IMR-90 (cell line): ENCODE measurements around the gene GSDMA. TPM values are rescaled to one million over a fixed set of nuclear protein-coding genes. Genes with fewer than 3 reads are reported as not detected.

Source experiments
- ATAC-seq: fragments of 200-7000 bp; cut with Tn5 transposase; 2 replicates; pipeline ENCODE4 v1.9.1; 2020; ENCODE audit warnings: low read depth, mild to moderate bottlenecking, moderate library complexity
- BruUV-seq: library from RNA; stranded (reverse); fragments of 400-500 nt; replicated peaks from 2 replicates; lab custom pipeline; 2021; lab: Mats Ljungman, UMichigan
- CTCF ChIA-PET: fragments of 300-600 bp; formaldehyde crosslinking; extraction: SDS; loops from one replicate; lab custom pipeline; 2021; ENCODE audit warnings: antibody characterized with exemption; lab: Yijun Ruan, JAX
- POLR2A ChIA-PET: fragments of 300-600 bp; sonication (Branson Sonifier 250); formaldehyde crosslinking; loops from one replicate; lab custom pipeline; 2022; ENCODE audit warnings: antibody characterized with exemption; ENCODE audit not compliant: unreplicated experiment; lab: Charles Lee
- DNase-seq: peaks from one replicate; pipeline ENCODE4 v3.0.0; 2013
- H2AFZ ChIP-seq: replicated peaks from 2 replicates; pipeline ENCODE3; 2013; ENCODE audit warnings: low read length, mild to moderate bottlenecking; ENCODE audit not compliant: poor library complexity
- H2AK5ac ChIP-seq: 2 replicates; pipeline ENCODE4 v1.6.1; 2013; ENCODE audit warnings: low read depth, low read length, inconsistent platforms
- H2AK9ac ChIP-seq: replicated peaks from 2 replicates; pipeline ENCODE3; 2013; ENCODE audit warnings: mild to moderate bottlenecking, low read depth, low read length, moderate library complexity; ENCODE audit not compliant: poor library complexity
- H2BK120ac ChIP-seq: 2 replicates; pipeline ENCODE4 v1.6.1; 2013; ENCODE audit warnings: low read depth, low read length, inconsistent platforms
- H2BK15ac ChIP-seq: 3 replicates; pipeline ENCODE4 v1.6.1; 2013; ENCODE audit warnings: low read depth, low read length, inconsistent platforms
- H2BK20ac ChIP-seq: 2 replicates; pipeline ENCODE4 v1.6.1; 2013; ENCODE audit warnings: low read depth, mild to moderate bottlenecking, inconsistent platforms, low read length, moderate library complexity
- H2BK5ac ChIP-seq: 2 replicates; pipeline ENCODE4 v1.6.1; 2013; ENCODE audit warnings: mild to moderate bottlenecking, low read depth, low read length, inconsistent platforms; ENCODE audit not compliant: poor library complexity, severe bottlenecking
- H3K14ac ChIP-seq: replicated peaks from 2 replicates; pipeline ENCODE4 v1.6.1; 2013; ENCODE audit warnings: low read depth, low read length, inconsistent platforms
- H3K18ac ChIP-seq: 2 replicates; pipeline ENCODE4 v1.6.1; 2013; ENCODE audit warnings: low read depth, low read length, control low read depth
- H3K23ac ChIP-seq: 2 replicates; pipeline ENCODE4 v1.6.1; 2013; ENCODE audit warnings: low read depth, low read length, inconsistent platforms
- H3K27ac ChIP-seq: 2 replicates; pipeline ENCODE4 v1.5.1; 2013; ENCODE audit warnings: mild to moderate bottlenecking, control low read depth, low read length; ENCODE audit not compliant: insufficient read depth
- H3K27me3 ChIP-seq: 2 replicates; pipeline ENCODE4 v1.6.1; 2013; ENCODE audit warnings: low read length; ENCODE audit not compliant: control insufficient read depth, insufficient read depth
- H3K36me3 ChIP-seq: 2 replicates; pipeline ENCODE4 v1.6.1; 2013; ENCODE audit warnings: low read length, mixed read lengths; ENCODE audit not compliant: control insufficient read depth, insufficient read depth
- H3K4ac ChIP-seq: 2 replicates; pipeline ENCODE4 v1.6.1; 2013; ENCODE audit warnings: low read depth, low read length, inconsistent platforms
- H3K4me1 ChIP-seq: 2 replicates; pipeline ENCODE4 v1.6.1; 2013; ENCODE audit warnings: low read length, mixed read lengths; ENCODE audit not compliant: control insufficient read depth, insufficient read depth
- H3K4me2 ChIP-seq: 2 replicates; pipeline ENCODE4 v1.6.1; 2013; ENCODE audit warnings: low read depth, mild to moderate bottlenecking, control low read depth, low read length, moderate library complexity
- H3K4me3 ChIP-seq: 2 replicates; pipeline ENCODE4 v1.5.1; 2013; ENCODE audit warnings: low read depth, mild to moderate bottlenecking, control low read depth, low read length, moderate library complexity; ENCODE audit not compliant: insufficient read depth
- H3K56ac ChIP-seq: 2 replicates; pipeline ENCODE4 v1.6.1; 2013; ENCODE audit warnings: low read length, inconsistent platforms; ENCODE audit not compliant: insufficient read depth; ENCODE audit errors: extremely low read depth
- H3K79me1 ChIP-seq, 2 experiments: 2 replicates each; pipeline ENCODE4 v1.6.1; 2013; ENCODE audit warnings: low read length in 2 of 2, inconsistent platforms in 1 of 2, low read depth in 1 of 2
- H3K9ac ChIP-seq: 2 replicates; pipeline ENCODE4 v1.6.1; 2013; ENCODE audit warnings: low read depth, low read length, control low read depth
- H3K9me1 ChIP-seq: 2 replicates; pipeline ENCODE4 v1.6.1; 2013; ENCODE audit warnings: low read length, inconsistent platforms; ENCODE audit not compliant: insufficient read depth
- H3K9me3 ChIP-seq: 2 replicates; pipeline ENCODE4 v1.6.1; 2013; ENCODE audit warnings: low read length; ENCODE audit not compliant: control insufficient read depth, insufficient read depth
- H4K20me1 ChIP-seq: 2 replicates; pipeline ENCODE4 v1.6.1; 2013; ENCODE audit warnings: low read length, inconsistent platforms; ENCODE audit not compliant: insufficient read depth
- H4K5ac ChIP-seq: 2 replicates; pipeline ENCODE4 v1.6.1; 2013; ENCODE audit warnings: mild to moderate bottlenecking, low read depth, low read length, control low read depth
- H4K8ac ChIP-seq, 2 experiments: 2 replicates each; pipeline ENCODE4 v1.6.1; 2013; ENCODE audit warnings: low read depth in 2 of 2, low read length in 2 of 2, control low read depth in 1 of 2, inconsistent platforms in 1 of 2
- H4K91ac ChIP-seq: 2 replicates; pipeline ENCODE4 v1.6.1; 2013; ENCODE audit warnings: low read depth, low read length, inconsistent platforms; ENCODE audit not compliant: insufficient read depth
- CEBPB ChIP-seq: IDR thresholded peaks from 2 replicates; pipeline ENCODE4 v1.6.1; 2012; ENCODE audit warnings: low read depth, low read length, improper control_type of control experiment
- FOS ChIP-seq: fragments of 150-350 bp; IDR thresholded peaks from 2 replicates; pipeline ENCODE4 v1.6.1; 2016; ENCODE audit warnings: low read depth, low read length
- USF2 ChIP-seq: fragments of 150-350 bp; IDR thresholded peaks from 2 replicates; pipeline ENCODE4 v1.6.1; 2017; ENCODE audit warnings: mild to moderate bottlenecking, antibody characterized with exemption, low read length, low read depth
- WGBS, 2 experiments: methylation state at CpG; one replicate each; pipeline versions ENCODE4 v1.1.5 to v1.1.7; 2013; ENCODE audit warnings: missing lambda C conversion rate in 2 of 2; ENCODE audit not compliant: insufficient read length in 1 of 2; ENCODE audit errors: extremely low coverage in 2 of 2; 5-methylcytosine and 5-hydroxymethylcytosine counted together
- dilution Hi-C: fragments of 300-500 bp; cut with HindIII; formaldehyde crosslinking; loops from one replicate; pipeline ENCODE4 v1.14.3; 2018; ENCODE audit warnings: low sequenced_read_pairs; ENCODE audit not compliant: unreplicated experiment
- in situ Hi-C: fragments of 300-500 bp; cut with MboI; formaldehyde crosslinking; loops from 3 replicates; pipeline ENCODE4 v1.14.3; 2019; ENCODE audit warnings: low sequenced_read_pairs, inconsistent platforms, mixed read lengths
- intact Hi-C: fragments of 100-400 bp; cut with micrococcal nuclease; formaldehyde crosslinking; loops from 2 replicates; pipeline ENCODE4 v1.10.0; 2022
- polyA plus RNA-seq, 3 experiments: library from polyadenylated mRNA; depleted of rRNA; stranded (reverse); fragments of >200 nt; gene quantifications; 2 replicates each; pipeline ENCODE4 v1.2.3, GENCODE V29; 2012; ENCODE audit warnings: low replicate concordance in 1 of 3
- total RNA-seq: library from RNA; depleted of rRNA; stranded (reverse); fragments of >200 nt; gene quantifications from 2 replicates; pipeline ENCODE4 v1.2.3, GENCODE V29; 2012

The GSDMA gene
- total and polyA plus RNA-seq, 2 of the 4 experiments (the other 2 are of a cell fraction), result not detected

GRCh38 chr17:39929646-39930407 is 33.0 kb upstream of the GSDMA start:
- Histone ChIP-seq H2BK120ac (peak overlapping the region; percentile 77), H3K4me3 (no peak overlapping the region), H3K27me3 (no peaks in the 10 kb centered on the region), H2AFZ (no peak overlapping the region), H3K56ac (peak overlapping the region; percentile 63; the same call in 1 of the 2 replicates), H2AK9ac (no peak overlapping the region), H2AK5ac (peak overlapping the region; percentile 86; the same call in 1 of the 2 replicates), H2BK20ac (peak overlapping the region; percentile 62), H3K27ac (peak overlapping the region; percentile 55), H4K8ac (peak overlapping the region in 1 of 2 experiments; percentile 77; a peak in 2 of 4 replicates), H3K14ac (peak overlapping the region; percentile 44; the same call in 1 of the 2 replicates), H4K20me1 (peaks cover 33% of the 10 kb centered on the region), H4K91ac (peak overlapping the region; percentile 71), H2BK5ac (peak overlapping the region; percentile 99), H3K9ac (no peak overlapping the region; the same call in 1 of the 2 replicates), H4K5ac (peak overlapping the region; percentile 3; the same call in 1 of the 2 replicates), H3K9me1 (peaks cover 9% of the 10 kb centered on the region), H3K9me3 (no peaks in the 10 kb centered on the region), H3K23ac (peak overlapping the region; percentile 37; the same call in 1 of the 2 replicates), H3K4ac (peak overlapping the region; percentile 79), H2BK15ac (peak overlapping the region; percentile 65; the same call in 1 of the 3 replicates), H3K4me1 (peaks cover 32% of the 10 kb centered on the region), H3K36me3 (no peaks in the 10 kb centered on the region), H3K4me2 (peak overlapping the region; percentile 52; the same call in 1 of the 2 replicates), H3K79me1 (peaks cover 0 to 36% of the 10 kb centered on the region in 2 experiments; a peak in 2 of 4 replicates), H3K18ac (peak overlapping the region; percentile 69; the same call in 1 of the 2 replicates)
- no CpG with 5 or more reads among the region's 5 CpGs for WGBS, 2 experiments
- intact Hi-C loops, result loop anchor here (2.0 kb wide), 1 partner anchor 23 kb away; no protein-coding TSS in a partner anchor
- ChIA-PET CTCF (interaction anchor here (1.0 kb wide), 1 partner anchor 9 kb away, joined by 6 read pairs; no protein-coding TSS in a partner anchor), POLR2A (no interaction called here)
- no TSS peak for BruUV-seq
- in situ Hi-C loops, result no loop called here
- dilution Hi-C loops, result no loop called here
- peak; percentile 33; the same call in 1 of the 2 replicates for TF ChIP-seq FOS
- no peak for TF ChIP-seq USF2
- TF ChIP-seq CEBPB, result peak; percentile 69
- DNase-seq, result peak; percentile 82
- ATAC-seq, result peak; percentile 16
